GM12875 (cell line): ENCODE measurements around the gene APMAP.
"Not testable (repeated sequence)": the region's sequence is repeated elsewhere in the genome, so short reads cannot be mapped to it uniquely, and the experiment has no call there.

Experiments used
- H3K4me3 ChIP-seq: one replicate; pipeline ENCODE4 v1.5.1; 2011; ENCODE audit warnings: low read depth, low read length, control low read depth
- CTCF ChIP-seq: IDR thresholded peaks from 2 replicates; pipeline ENCODE4 v1.5.1; 2011; ENCODE audit warnings: low read depth, mild to moderate bottlenecking, control low read depth, inconsistent platforms, low read length, moderate library complexity, borderline replicate concordance; ENCODE audit not compliant: insufficient read depth

The APMAP gene

DNA sequence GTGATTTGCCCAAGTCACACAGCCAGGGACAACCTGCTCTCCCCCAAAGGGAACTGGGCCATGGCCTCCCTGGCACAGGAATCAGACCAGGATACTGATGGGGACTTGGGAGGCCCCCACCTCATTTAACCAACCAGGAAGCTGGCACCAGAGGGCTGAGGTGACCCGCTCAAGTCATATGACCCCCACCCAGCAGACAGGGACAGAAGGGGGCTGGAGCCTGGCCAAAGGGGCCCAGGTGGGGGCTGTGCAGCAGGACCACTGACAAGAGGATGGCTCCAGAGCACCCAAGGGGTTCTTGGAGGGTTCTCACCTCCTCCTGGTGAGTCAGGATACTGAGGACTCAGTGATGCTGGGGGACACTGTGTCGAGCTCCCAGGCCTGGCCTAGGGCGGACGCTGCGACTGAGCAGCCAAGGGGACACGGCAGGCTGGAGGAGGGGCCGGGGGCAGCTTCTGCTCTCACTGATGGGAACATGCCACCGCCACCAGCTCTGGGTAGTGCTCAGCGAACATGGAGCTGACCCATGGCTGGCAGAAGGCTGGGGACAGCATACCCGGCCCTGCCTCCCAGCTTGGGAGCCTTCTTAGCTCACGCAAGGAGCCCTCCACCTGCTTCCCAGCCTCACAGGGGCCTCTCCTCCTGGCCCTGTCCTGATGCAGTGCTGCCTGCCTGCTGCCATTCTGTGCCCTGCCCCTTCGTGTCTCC lies 42.3 kb downstream of the APMAP start:
- H3K4me3 ChIP-seq = no peak overlapping the region
- no peak for TF ChIP-seq CTCF

DNA sequence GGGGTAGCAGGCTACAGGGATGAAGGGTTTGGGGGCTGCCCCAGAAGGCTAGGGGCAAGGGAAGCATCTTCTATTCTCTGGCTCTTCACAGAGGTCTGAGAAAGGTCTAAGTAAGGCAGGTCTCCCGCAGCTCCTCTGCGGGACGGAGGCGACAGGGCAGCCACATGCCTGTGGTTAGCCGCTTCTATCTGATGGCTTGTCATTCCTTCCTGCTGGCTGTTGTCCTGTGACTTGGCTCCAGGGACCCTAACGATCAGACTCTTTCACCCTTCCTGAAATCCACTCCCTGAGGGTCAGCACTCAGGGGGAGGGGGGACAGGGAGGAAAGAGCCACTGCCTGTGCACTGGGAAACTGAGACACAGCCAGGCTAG lies 42.8 kb downstream of the APMAP start:
- H3K4me3 ChIP-seq = no peak overlapping the region
- no peak for TF ChIP-seq CTCF

DNA sequence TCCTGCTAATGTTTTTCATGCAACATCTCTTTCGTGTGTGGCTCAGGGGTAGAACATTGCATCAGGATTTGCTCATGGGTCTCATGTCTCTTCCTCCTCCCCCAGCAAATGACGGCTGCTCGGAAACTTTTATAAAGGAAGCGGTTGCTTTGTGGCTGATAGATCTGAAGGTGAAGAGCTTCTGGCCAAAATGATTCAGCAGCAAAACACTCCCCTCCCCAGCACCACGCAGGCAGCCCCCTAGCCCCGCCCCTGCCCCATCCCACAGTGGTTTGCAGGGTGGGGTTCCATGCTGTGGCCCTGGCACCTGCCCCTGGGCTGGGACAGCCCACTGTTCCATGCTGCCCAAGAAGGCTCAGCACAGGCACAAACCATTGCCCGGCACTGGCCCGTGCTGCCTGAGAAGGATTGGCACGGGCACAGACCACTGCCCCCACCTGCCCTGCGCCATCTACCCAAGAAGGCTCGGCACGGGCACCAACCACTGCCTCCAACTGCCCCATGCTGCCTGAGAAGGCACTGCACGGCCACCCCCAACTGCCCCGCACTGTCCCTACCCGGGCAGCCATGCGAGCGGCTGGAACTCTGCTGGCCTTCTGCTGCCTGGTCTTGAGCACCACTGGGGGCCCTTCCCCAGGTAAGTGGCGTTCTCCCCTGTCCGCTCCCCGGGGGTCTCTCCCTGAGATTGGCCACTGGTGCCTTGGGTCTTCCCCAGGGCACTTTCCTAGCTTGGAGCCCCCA lies 43.4 kb downstream of the APMAP start, which contains the start of gene CST7:
Gene CST7 (plus strand): TSS at position 331 of the 741 bp plus-strand sequence. CDS start 237 bp downstream, at position 568.
- H3K4me3 ChIP-seq = no peak within 1 kb of the TSS
- TF ChIP-seq CTCF = no peak

GRCh38 chr20:24948396-24948938 lies 44.1 kb downstream of the APMAP start:
- H3K4me3 ChIP-seq = not testable (repeated sequence)

DNA sequence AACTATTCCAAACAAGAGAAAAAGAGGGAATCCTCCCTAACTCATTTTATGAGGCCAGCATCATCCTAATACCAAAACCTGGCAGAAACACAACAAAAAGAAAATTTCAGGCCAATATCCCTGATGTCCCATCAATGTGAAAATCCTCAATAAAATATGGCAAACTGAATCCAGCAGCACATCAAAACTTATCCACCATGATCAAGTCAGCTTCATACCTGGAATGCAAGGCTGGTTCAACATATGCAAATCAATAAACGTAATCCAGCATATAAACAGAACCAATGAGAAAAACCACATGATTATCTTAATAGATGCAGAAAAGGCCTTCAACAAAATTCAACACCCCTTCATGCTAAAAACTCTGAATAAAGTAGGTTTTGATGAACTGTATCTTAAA lies 46.2 kb downstream of the APMAP start:
- not testable (repeated sequence) for H3K4me3 ChIP-seq

DNA sequence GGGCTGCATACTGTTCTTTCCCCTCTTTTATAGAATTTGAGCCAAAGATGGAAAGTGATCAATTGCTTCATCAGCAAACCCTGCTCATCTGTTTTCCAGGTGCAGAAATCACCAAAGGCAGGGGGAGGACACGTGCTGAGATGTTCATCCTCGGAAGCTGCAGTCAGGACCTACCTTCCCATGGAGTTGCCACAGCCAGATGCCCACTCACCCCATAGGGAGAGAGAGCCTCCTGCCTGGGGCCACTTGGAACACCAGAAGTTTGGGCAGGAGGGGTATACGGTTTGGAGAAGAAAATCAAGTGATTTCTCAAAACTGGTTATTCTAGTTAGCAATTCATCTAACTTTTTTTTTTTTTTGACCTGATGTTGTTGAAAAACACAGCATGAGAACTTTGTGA lies 48.8 kb downstream of the APMAP start:
- H3K4me3 ChIP-seq = no peak overlapping the region
- TF ChIP-seq CTCF = no peak

- no peak for TF ChIP-seq CTCF
- no peak overlapping the region for H3K4me3 ChIP-seq
These were observed 49.4 kb downstream of the APMAP start for GRCh38 chr20:24943196-24943595.

DNA sequence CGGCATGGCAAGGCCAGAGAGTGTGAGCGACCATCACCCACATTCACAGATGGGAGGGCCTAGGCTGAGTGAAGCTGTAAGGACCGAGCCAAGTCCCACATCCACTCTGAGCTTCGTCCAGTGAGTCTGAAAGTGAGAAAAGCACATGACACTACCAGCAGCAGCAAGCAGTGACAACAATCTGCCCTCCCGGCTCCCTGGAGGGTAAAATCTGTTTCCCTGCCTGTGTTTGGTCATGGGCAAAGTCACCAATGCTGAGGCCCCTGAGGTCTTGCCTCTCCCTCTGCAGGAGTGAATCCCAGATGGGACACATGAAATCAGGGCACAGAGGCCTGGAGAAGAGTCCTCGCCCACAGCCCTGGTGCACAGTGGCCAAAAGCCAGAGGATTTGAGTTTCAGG lies 49.9 kb downstream of the APMAP start:
- no peak overlapping the region for H3K4me3 ChIP-seq
- no peak for TF ChIP-seq CTCF
